Colonic mucosa (tissue), 4 donors: ENCODE results near the gene MEF2D. TPM values are rescaled to one million over a fixed set of nuclear protein-coding genes. Genes with fewer than 3 reads are reported as not detected.

Source experiments
- DNase-seq: peaks from one replicate; pipeline ENCODE4 v3.0.0-alpha.2; 2020
- H3K27ac ChIP-seq: fragments of 200-600 bp; one replicate; pipeline ENCODE4 v1.8.0; 2021
- H3K27me3 ChIP-seq: fragments of 200-600 bp; one replicate; pipeline ENCODE4 v1.8.0; 2021
- H3K36me3 ChIP-seq: fragments of 200-600 bp; one replicate; pipeline ENCODE4 v1.8.0; 2021
- H3K4me1 ChIP-seq: fragments of 200-600 bp; one replicate; pipeline ENCODE4 v1.8.0; 2021; ENCODE audit warnings: mild to moderate bottlenecking
- H3K4me3 ChIP-seq: fragments of 200-600 bp; one replicate; pipeline ENCODE4 v1.8.0; 2021
- H3K9ac ChIP-seq, 2 donors: one replicate each; pipeline ENCODE4 v1.7.0; 2013; ENCODE audit warnings: control low read depth in 2 of 2, low read depth in 2 of 2, low read length in 2 of 2
- H3K9me3 ChIP-seq: fragments of 200-600 bp; one replicate; pipeline ENCODE4 v1.8.0; 2021
- intact Hi-C: fragments of 100-400 bp; cut with DNase I; formaldehyde crosslinking; loops from one replicate; pipeline ENCODE4 v1.14.1; 2022
- total RNA-seq, 2 donors: library from RNA; stranded (reverse); fragmentation: NEBNext Ultra II Directional in 1 of 2; extraction: Animal tissue kit (Norgen Biotek cat#: 25700) in 1 of 2; gene quantifications; one replicate each; pipeline ENCODE4 v1.2.1, GENCODE V29; 2021
- TF ChIP-seq, protein P1 (sequence below): fragments of 200-600 bp; IDR thresholded peaks from one replicate; pipeline ENCODE4 v1.8.0; 2022; ENCODE audit warnings: antibody characterized with exemption, mild to moderate bottlenecking
- donor health status: healthy.
- donor health status: DM: no; HTN: no; CAD: no.
- donor health status: DM: no; HTN: no; CAD: no.

MEF2D gene
- total RNA-seq, 2 donors from 2014 or later = 32.3 to 49.9 TPM

DNA sequence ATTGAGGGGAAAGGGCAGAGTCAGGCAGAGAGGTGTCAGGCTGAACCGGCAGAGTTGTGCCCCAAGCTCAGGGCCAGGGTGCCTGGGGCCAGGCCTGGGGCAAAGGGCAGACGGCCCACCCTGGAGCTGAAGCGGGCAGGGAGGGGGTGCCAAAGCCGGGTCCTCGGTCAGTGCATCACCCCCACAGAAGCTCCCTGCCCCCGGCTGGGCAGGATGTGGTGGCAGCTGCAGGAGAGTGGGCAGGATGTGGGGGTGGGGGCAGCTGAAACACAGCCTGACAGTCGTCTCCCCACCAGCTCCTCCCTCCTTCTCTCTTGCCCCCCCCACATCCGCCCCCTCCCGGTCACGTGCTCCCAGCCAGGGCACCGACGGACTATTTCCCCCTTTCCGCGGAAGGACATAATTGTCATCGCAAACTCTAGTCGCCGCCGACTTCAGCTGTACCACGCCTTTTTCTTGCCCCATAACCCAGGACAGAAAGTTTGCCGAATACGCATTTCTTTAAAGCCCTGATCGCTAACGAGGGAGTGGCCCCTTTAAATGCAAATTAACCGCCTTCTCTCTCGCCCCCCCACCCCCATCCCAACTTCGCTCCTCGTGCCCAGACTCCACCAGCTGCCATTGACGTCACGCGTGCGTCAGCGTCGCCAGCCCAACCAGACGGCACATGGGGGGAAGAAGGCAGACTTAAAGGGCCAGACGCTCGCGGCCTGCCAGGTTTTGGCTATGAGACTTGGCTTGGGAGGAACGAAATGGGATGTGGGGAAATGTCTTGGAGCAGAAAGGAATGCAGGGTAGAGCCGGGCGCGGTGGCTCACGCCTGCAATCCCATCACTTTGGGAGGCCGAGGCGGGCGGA, 4.5 kb upstream of the MEF2D start:
- H3K4me3 ChIP-seq = peak overlapping the region; percentile 14
- H3K9ac ChIP-seq = peak overlapping the region; percentile 85 to 92
- TF ChIP-seq, protein P1, sequence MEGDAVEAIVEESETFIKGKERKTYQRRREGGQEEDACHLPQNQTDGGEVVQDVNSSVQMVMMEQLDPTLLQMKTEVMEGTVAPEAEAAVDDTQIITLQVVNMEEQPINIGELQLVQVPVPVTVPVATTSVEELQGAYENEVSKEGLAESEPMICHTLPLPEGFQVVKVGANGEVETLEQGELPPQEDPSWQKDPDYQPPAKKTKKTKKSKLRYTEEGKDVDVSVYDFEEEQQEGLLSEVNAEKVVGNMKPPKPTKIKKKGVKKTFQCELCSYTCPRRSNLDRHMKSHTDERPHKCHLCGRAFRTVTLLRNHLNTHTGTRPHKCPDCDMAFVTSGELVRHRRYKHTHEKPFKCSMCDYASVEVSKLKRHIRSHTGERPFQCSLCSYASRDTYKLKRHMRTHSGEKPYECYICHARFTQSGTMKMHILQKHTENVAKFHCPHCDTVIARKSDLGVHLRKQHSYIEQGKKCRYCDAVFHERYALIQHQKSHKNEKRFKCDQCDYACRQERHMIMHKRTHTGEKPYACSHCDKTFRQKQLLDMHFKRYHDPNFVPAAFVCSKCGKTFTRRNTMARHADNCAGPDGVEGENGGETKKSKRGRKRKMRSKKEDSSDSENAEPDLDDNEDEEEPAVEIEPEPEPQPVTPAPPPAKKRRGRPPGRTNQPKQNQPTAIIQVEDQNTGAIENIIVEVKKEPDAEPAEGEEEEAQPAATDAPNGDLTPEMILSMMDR = no peak
- DNase-seq = peak; percentile 99
- H3K4me1 ChIP-seq = peaks cover 26% of the 10 kb centered on the region
- H3K27me3 ChIP-seq = no peaks in the 10 kb centered on the region
- intact Hi-C loops = no loop called here
- peak overlapping the region; percentile 100 for H3K27ac ChIP-seq
- no peaks in the 10 kb centered on the region for H3K9me3 ChIP-seq
- no peaks in the 10 kb centered on the region for H3K36me3 ChIP-seq

DNA sequence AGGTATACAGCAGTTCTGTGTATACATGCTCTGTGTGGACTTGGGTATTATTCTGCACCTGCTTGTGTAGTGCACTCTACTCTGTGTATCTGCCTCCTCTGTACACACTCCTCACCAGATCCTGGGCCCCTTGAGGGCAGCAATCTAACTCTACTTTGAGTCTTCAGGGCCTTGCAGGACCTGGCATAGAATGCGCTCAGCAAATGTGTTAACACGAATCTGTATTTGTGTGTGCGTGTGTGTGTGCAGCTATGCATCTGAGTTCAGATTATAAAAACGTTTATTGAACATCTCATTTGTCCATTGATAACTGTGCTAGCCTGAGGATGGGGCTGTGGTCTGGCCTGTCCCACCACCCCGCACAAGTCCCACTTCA, 3.9 kb upstream of the MEF2D start:
- peak overlapping the region; percentile 100 for H3K27ac ChIP-seq
- H3K27me3 ChIP-seq = no peaks in the 10 kb centered on the region
- DNase-seq = no peak
- H3K9me3 ChIP-seq = no peaks in the 10 kb centered on the region
- H3K4me1 ChIP-seq = peaks cover 26% of the 10 kb centered on the region
- peak overlapping the region; percentile 85 to 92 for H3K9ac ChIP-seq
- H3K4me3 ChIP-seq = peak overlapping the region; percentile 14
- intact Hi-C loops = no loop called here
- TF ChIP-seq, protein P1 = no peak
- no peaks in the 10 kb centered on the region for H3K36me3 ChIP-seq

DNA sequence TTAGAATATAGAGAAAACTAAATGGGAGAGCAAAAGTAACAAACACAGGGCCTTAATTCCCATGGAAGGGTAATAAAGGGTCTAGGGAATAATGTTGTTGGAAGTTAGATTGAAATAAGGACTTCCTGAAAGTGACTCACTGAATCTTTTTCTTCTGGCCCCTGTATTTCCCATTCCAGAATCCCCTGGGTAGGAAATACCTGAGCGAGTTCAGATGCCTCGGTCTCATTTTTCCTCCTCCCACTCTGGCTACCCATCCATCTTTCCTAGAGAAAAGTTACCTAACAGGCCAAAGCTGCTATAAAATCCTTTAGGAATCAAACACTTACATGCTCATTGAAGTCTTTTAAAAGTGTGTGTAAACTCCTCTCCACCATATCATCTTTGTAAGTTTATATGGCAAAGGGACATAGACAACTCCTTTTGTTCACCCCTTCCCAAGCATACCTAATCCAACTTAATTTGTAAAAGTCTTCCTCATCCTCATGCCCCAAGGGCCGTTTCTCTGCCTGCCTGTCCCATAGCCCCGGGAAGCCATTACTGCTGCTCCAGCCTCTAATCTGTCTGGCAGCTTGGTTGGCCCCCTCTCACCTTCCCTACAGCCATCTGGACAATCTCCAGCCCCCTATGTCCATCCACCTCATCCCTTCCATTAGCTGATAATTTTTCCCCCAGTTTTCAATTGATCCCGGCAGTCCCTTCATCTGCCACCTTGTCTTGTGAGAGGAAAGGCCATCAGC, 3.3 kb upstream of the MEF2D start:
- H3K27me3 ChIP-seq = no peaks in the 10 kb centered on the region
- peak overlapping the region; percentile 100 for H3K27ac ChIP-seq
- TF ChIP-seq, protein P1 = no peak
- H3K9ac ChIP-seq = peak overlapping the region; percentile 38 to 85
- DNase-seq = no peak
- H3K4me3 ChIP-seq = no peak overlapping the region
- no peaks in the 10 kb centered on the region for H3K36me3 ChIP-seq
- intact Hi-C loops = no loop called here
- H3K9me3 ChIP-seq = no peaks in the 10 kb centered on the region
- H3K4me1 ChIP-seq = peaks cover 26% of the 10 kb centered on the region

DNA sequence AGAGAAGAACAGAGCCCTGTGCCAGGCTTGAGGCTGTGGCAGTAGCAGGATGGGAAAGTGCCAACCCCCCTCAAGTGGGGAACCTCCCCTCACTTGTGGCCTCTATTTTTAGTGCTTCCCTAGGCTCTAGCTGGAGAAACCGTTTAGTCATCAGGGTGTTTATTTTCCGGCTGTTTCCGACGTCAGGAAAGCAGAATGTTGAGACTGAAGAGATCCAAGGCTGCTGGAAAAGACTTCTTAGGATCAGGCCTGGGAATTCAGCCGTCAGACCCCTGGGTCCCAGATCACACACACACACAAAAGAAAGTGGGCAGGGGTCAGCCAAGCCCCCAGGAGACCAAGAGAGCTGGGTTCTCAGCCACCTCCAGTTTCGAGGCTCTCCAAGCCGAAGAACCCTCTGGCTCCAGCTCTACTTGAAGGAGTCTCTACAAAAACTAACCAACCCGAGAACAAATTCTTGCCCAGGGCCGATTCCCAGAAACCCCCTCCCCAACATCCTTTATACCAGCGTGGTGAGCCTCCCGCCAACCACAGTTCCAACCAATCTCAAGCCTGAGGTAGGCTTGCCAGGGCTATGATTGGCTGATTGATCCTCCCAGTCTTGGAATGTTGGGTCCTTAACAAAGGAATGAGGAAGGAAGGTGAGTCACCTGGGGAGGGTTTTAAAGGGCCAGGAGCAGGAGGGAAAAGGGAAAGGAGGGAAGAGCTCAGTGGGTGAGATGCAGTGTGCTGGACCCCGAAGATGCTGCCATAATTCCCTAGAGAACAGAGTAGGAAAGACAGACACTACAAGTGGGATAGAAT, 2.5 kb upstream of the MEF2D start:
- Histone ChIP-seq H3K9me3 (no peaks in the 10 kb centered on the region), H3K36me3 (no peaks in the 10 kb centered on the region), H3K4me1 (peaks cover 26% of the 10 kb centered on the region), H3K27me3 (no peaks in the 10 kb centered on the region), H3K4me3 (no peak overlapping the region), H3K9ac (peak overlapping the region; percentile 85 to 98), H3K27ac (peak overlapping the region; percentile 100)
- TF ChIP-seq, protein P1 = no peak
- intact Hi-C loops = no loop called here
- DNase-seq = peak; percentile 80

DNA sequence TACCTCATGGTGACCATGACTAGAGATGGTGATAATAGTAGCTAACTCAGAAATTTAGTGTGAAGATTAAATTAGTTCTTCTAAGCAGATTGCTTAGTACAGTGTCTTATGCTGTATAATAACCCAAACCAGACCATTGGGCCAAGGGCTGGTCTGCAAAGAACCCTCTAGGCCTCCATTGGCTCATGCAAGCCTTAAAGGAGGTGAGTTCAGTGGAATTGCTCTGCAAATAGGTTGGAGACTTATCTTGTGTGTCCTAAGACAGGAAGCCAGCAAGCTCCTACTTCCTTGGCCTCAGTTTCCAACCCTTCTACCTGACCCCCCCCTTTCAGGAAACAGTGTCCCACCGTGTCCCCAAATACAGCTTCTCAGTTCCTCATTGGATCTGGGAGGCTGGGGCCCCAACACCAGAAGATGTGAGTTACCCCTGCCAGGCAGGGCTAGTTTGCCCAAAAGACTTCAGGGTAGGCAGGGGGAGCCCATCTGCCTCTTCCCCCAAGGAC, 1.9 kb upstream of the MEF2D start:
- Histone ChIP-seq H3K36me3 (no peaks in the 10 kb centered on the region), H3K4me3 (no peak overlapping the region), H3K27me3 (no peaks in the 10 kb centered on the region), H3K9ac (peak overlapping the region; percentile 85 to 98), H3K9me3 (no peaks in the 10 kb centered on the region), H3K4me1 (peaks cover 30% of the 10 kb centered on the region), H3K27ac (peak overlapping the region; percentile 100)
- TF ChIP-seq, protein P1 = no peak
- no peak for DNase-seq
- intact Hi-C loops = no loop called here
